GM23338 (cell line): ENCODE measurements around the gene PIGN. TPM values are rescaled to one million over a fixed set of nuclear protein-coding genes. Genes with fewer than 3 reads are reported as not detected.
A peak's percentile ranks its signal among the peaks of the same experiment; 100 is the strongest.

ENCODE experiments used
- ATAC-seq: fragments of 200-7000 bp; cut with Tn5 transposase; 3 replicates; pipeline ENCODE4 v1.9.1; 2020
- DNase-seq: peaks from one replicate; pipeline ENCODE4 v3.0.0-alpha.2; 2015; ENCODE audit warnings: low spot score
- H2AFZ ChIP-seq: fragments of 200-600 bp; sonication (generic); 2 replicates; pipeline ENCODE4 v1.8.0; 2016; ENCODE audit warnings: antibody characterized with exemption, mild to moderate bottlenecking, moderate library complexity
- H3F3A ChIP-seq: fragments of 200-600 bp; sonication (generic); replicated peaks from 2 replicates; pipeline ENCODE4 v1.8.0; 2017; ENCODE audit warnings: antibody characterized with exemption, mixed run types, low read depth
- H3K27ac ChIP-seq: fragments of 200-600 bp; sonication (generic); 2 replicates; pipeline ENCODE4 v1.6.1; 2016; ENCODE audit warnings: low read depth
- H3K27me3 ChIP-seq: fragments of 200-600 bp; sonication (generic); 2 replicates; pipeline ENCODE4 v1.8.0; 2016; ENCODE audit warnings: mild to moderate bottlenecking, mixed run types, moderate library complexity; ENCODE audit not compliant: insufficient read depth
- H3K36me3 ChIP-seq: fragments of 200-600 bp; sonication (generic); 2 replicates; pipeline ENCODE4 v1.8.0; 2016; ENCODE audit warnings: mild to moderate bottlenecking; ENCODE audit not compliant: insufficient read depth
- H3K4me1 ChIP-seq: fragments of 200-600 bp; sonication (generic); 2 replicates; pipeline ENCODE4 v1.8.0; 2016; ENCODE audit warnings: mild to moderate bottlenecking, moderate library complexity; ENCODE audit not compliant: insufficient read depth
- H3K4me2 ChIP-seq: fragments of 200-600 bp; sonication (generic); 2 replicates; pipeline ENCODE4 v1.7.1; 2017; ENCODE audit warnings: mixed run types
- H3K4me3 ChIP-seq: fragments of 200-600 bp; sonication (generic); 2 replicates; pipeline ENCODE4 v1.6.1; 2016; ENCODE audit warnings: mixed run types
- H3K79me2 ChIP-seq: fragments of 200-600 bp; sonication (generic); replicated peaks from 2 replicates; pipeline ENCODE4 v1.8.0; 2017; ENCODE audit warnings: mild to moderate bottlenecking; ENCODE audit not compliant: insufficient read depth
- H3K9me2 ChIP-seq: fragments of 200-600 bp; sonication (generic); 2 replicates; pipeline ENCODE4 v1.8.0; 2017; ENCODE audit not compliant: insufficient read depth
- H4K20me1 ChIP-seq: fragments of 200-600 bp; sonication (generic); replicated peaks from 2 replicates; pipeline ENCODE4 v1.8.0; 2017; ENCODE audit warnings: mild to moderate bottlenecking; ENCODE audit not compliant: insufficient read depth
- H3K27ac Mint-ChIP-seq: 2 replicates; pipeline ENCODE4 v1.8.0; 2020; ENCODE audit warnings: inconsistent platforms, mild to moderate bottlenecking, moderate library complexity, mixed read lengths
- H3K27me3 Mint-ChIP-seq: 3 replicates; pipeline ENCODE4 v1.8.0; 2022; ENCODE audit warnings: low read depth, mild to moderate bottlenecking, moderate library complexity, mixed read lengths, inconsistent platforms; ENCODE audit not compliant: insufficient read depth, poor library complexity
- H3K36me3 Mint-ChIP-seq: 3 replicates; pipeline ENCODE4 v1.8.0; 2021; ENCODE audit warnings: low read depth, mild to moderate bottlenecking, inconsistent platforms, moderate library complexity, mixed read lengths
- H3K4me1 Mint-ChIP-seq: 3 replicates; pipeline ENCODE4 v1.8.0; 2020; ENCODE audit warnings: mild to moderate bottlenecking, inconsistent platforms, mixed read lengths
- H3K4me3 Mint-ChIP-seq: 3 replicates; pipeline ENCODE4 v1.8.0; 2021; ENCODE audit warnings: moderate library complexity, mild to moderate bottlenecking, inconsistent platforms, mixed read lengths
- H3K9me3 Mint-ChIP-seq: 3 replicates; pipeline ENCODE4 v1.8.0; 2020; ENCODE audit warnings: moderate library complexity, mild to moderate bottlenecking, inconsistent platforms, mixed read lengths
- CREB1 ChIP-seq: fragments of 250-450 bp; sonication (Bioruptor Pico); IDR thresholded peaks from 2 replicates; pipeline ENCODE4 v1.5.0; 2020; ENCODE audit warnings: low read depth, mild to moderate bottlenecking, moderate library complexity
- ETS1 ChIP-seq: IDR thresholded peaks from 2 replicates; pipeline ENCODE4 v1.6.1; 2016; ENCODE audit warnings: antibody characterized with exemption
- EZH2 ChIP-seq: fragments of 200-600 bp; sonication (generic); IDR thresholded peaks from one replicate; pipeline ENCODE4 v1.8.0; 2017; ENCODE audit warnings: antibody characterized with exemption, mild to moderate bottlenecking, low read depth; ENCODE audit not compliant: unreplicated experiment
- EZH2phosphoT487 ChIP-seq: fragments of 200-600 bp; sonication (generic); IDR thresholded peaks from one replicate; pipeline ENCODE4 v1.8.1; 2018; ENCODE audit warnings: antibody characterized with exemption; ENCODE audit not compliant: unreplicated experiment
- JUNB ChIP-seq: IDR thresholded peaks from one replicate; pipeline ENCODE4 v1.6.1; 2016; ENCODE audit warnings: antibody characterized with exemption; ENCODE audit not compliant: unreplicated experiment
- NANOG ChIP-seq: IDR thresholded peaks from 2 replicates; pipeline ENCODE4 v1.6.1; 2016; ENCODE audit warnings: antibody characterized with exemption, borderline replicate concordance
- POLR2AphosphoS5 ChIP-seq: IDR thresholded peaks from 2 replicates; pipeline ENCODE4 v1.6.1; 2016; ENCODE audit warnings: antibody characterized with exemption, low read depth
- REST ChIP-seq: IDR thresholded peaks from one replicate; pipeline ENCODE4 v1.6.1; 2018; ENCODE audit warnings: antibody characterized with exemption; ENCODE audit not compliant: unreplicated experiment
- STAT1 ChIP-seq: IDR thresholded peaks from one replicate; pipeline ENCODE4 v1.6.1; 2016; ENCODE audit warnings: antibody characterized with exemption; ENCODE audit not compliant: unreplicated experiment
- ZNF114 ChIP-seq: fragments of 250-450 bp; sonication (Bioruptor Pico); IDR thresholded peaks from 2 replicates; pipeline ENCODE4 v1.5.0; 2020; ENCODE audit warnings: mild to moderate bottlenecking, moderate library complexity
- ZNF331 ChIP-seq: fragments of 250-450 bp; sonication (Bioruptor Pico); IDR thresholded peaks from 2 replicates; pipeline ENCODE4 v1.5.0; 2020; ENCODE audit warnings: low read depth, mild to moderate bottlenecking, moderate library complexity
- polyA plus RNA-seq: library from polyadenylated mRNA; unstranded; fragments of >200 nt; fragmentation: Nextera tagmentation; extraction: Ambion mirVana; gene quantifications from 2 replicates; pipeline ENCODE4 v1.2.1, GENCODE V29; 2016
- total RNA-seq: library from RNA; depleted of rRNA; stranded (reverse); fragments of >200 nt; shearing (Covaris generic); gene quantifications from 2 replicates; pipeline ENCODE4 v1.2.3, GENCODE V29; 2014
- TF ChIP-seq, protein P1 (sequence below), 2 experiments: fragments of 200-600 bp in 1 of 2; sonication (generic) in 1 of 2; conservative IDR thresholded peaks; 2 replicates each; pipeline versions ENCODE4 v1.5.1 to v1.6.1; 2016 to 2017; ENCODE audit warnings: antibody characterized with exemption in 2 of 2, low read depth in 2 of 2, mild to moderate bottlenecking in 2 of 2, moderate library complexity in 1 of 2

PIGN gene
- total and polyA plus RNA-seq, 2 experiments from 2014 or later = 9.4 to 33.0 TPM

DNA sequence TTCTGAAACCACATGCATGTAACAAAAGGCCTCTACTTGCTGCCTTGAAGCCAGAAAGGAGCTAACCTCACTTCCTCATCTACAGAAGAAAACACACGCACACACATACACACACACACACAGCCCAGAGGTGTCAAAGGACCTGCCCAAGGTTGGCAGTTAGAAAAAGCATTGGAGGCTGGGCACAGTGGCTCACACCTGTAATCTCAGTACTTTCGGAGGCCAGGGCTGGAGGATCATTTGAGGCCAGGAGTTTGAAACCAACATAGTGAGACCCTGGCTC, 168.2 kb downstream of the PIGN start (continued):
- TF ChIP-seq REST (no peak), EZH2phosphoT487 (no peak), ETS1 (no peak)

DNA sequence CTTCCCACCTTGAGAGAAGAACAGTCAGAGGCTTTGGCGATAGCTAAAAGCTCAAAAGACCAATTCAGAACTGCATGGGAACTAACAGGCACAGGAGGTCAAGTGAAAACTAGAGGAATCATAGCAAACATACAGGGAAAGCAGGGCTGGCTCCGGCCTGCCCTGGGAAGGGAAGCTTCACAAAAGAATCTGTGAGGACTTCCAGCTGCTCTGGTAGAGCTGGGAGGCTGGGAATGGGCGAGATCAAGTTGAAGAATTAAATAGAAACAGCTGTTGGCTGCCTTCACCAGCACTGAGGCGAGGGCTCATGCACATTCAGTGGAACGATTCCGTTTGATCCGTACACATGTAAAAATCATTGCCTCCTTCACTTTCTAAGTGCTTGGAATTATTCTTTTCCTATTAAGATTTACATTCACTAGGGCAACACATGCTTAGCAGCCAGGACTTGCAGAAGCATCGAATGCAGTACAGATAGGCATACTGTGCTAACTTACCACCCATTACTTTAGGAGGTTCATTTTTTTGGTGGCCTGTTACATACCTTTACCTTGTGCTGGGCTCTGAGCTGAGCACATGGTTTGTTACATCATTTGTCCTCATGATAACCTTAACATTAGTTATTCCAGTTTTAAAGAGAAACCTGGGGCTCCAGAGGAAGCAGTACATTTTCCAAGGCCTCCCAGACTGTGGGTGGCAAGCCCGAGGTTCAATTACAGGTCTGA, 168.7 kb downstream of the PIGN start:
- no peak; the same call in 2 of the 3 replicates for ATAC-seq
- TF ChIP-seq EZH2phosphoT487 (no peak), STAT1 (no peak), NANOG (no peak), EZH2 (no peak), CREB1 (CRISPR knock-in tag) (no peak), ZNF114 (CRISPR knock-in tag) (no peak), POLR2AphosphoS5 (no peak), REST (no peak), ZNF331 (CRISPR knock-in tag) (no peak), JUNB (no peak)
- TF ChIP-seq, protein P1, sequence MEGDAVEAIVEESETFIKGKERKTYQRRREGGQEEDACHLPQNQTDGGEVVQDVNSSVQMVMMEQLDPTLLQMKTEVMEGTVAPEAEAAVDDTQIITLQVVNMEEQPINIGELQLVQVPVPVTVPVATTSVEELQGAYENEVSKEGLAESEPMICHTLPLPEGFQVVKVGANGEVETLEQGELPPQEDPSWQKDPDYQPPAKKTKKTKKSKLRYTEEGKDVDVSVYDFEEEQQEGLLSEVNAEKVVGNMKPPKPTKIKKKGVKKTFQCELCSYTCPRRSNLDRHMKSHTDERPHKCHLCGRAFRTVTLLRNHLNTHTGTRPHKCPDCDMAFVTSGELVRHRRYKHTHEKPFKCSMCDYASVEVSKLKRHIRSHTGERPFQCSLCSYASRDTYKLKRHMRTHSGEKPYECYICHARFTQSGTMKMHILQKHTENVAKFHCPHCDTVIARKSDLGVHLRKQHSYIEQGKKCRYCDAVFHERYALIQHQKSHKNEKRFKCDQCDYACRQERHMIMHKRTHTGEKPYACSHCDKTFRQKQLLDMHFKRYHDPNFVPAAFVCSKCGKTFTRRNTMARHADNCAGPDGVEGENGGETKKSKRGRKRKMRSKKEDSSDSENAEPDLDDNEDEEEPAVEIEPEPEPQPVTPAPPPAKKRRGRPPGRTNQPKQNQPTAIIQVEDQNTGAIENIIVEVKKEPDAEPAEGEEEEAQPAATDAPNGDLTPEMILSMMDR (conservative IDR thresholded peaks at IDR 0.05; ENCODE audit: low read depth in 2 of 2) = no peak

More for the DNA sequence above, 168.7 kb downstream of the PIGN start:
- DNase-seq = no peak
- no peak overlapping the region for H3K27ac ChIP-seq
- no peaks in the 10 kb centered on the region; the same call in 2 of the 3 replicates for H3K9me3 Mint-ChIP-seq
- no peaks in the 10 kb centered on the region for H3F3A ChIP-seq
- peak overlapping the region; percentile 66; the same call in 1 of the 2 replicates for H2AFZ ChIP-seq
- no peaks in the 10 kb centered on the region for H4K20me1 ChIP-seq
- H3K27me3 ChIP-seq = no peaks in the 10 kb centered on the region
- H3K36me3 ChIP-seq = no peaks in the 10 kb centered on the region
- H3K27ac Mint-ChIP-seq = no peak overlapping the region
- no peak overlapping the region for H3K4me3 ChIP-seq
- H3K4me3 Mint-ChIP-seq = no peak overlapping the region
- H3K4me1 ChIP-seq = no peaks in the 10 kb centered on the region
- H3K4me2 ChIP-seq = no peak overlapping the region
- no peaks in the 10 kb centered on the region for H3K36me3 Mint-ChIP-seq
- 0 out of 2 replicates have a peak, but pooled peaks cover 2% of the 10 kb centered on the region for H3K9me2 ChIP-seq
- no peaks in the 10 kb centered on the region for H3K79me2 ChIP-seq
- H3K4me1 Mint-ChIP-seq = peaks cover 2% of the 10 kb centered on the region; the same call in 1 of the 3 replicates
- H3K27me3 Mint-ChIP-seq = no peaks in the 10 kb centered on the region
